K562 (cell line): ENCODE measurements around the gene PLXNB1. TPM values are rescaled to one million over a fixed set of nuclear protein-coding genes. Genes with fewer than 3 reads are reported as not detected.

Source experiments
- polyA plus RNA-seq, 8 experiments: library from polyadenylated mRNA; depleted of rRNA in 4 of 8; stranded (reverse) in 5 of 8; unstranded in 3 of 8; fragments of >200 nt; fragmentation: Nextera tagmentation in 2 of 8; fragmentation: Illumina TruSeq in 1 of 8; extraction: Ambion mirVana in 2 of 8; extraction: Trizol in 1 of 8; gene quantifications; 2 replicates each; pipeline versions ENCODE4 v1.2.1 to v1.2.3, GENCODE V29; 2011 to 2014; ENCODE audit warnings: inconsistent platforms in 1 of 8, missing spikeins in 1 of 8
- small RNA-seq: library from RNA; depleted of rRNA; stranded (forward); fragments of <200 nt; gene quantifications from one replicate; pipeline ENCODE3, GENCODE V24; 2014
- total RNA-seq, 7 experiments: library from RNA; depleted of rRNA in 6 of 7; stranded (reverse); fragments of >200 nt in 6 of 7; fragmentation: Illumina TruSeq in 2 of 7; extraction: Trizol in 2 of 7; gene quantifications; 2 replicates each; pipeline versions ENCODE4 v1.2.1 to v1.2.3, GENCODE V29; 2011 to 2021; ENCODE audit warnings: low replicate concordance in 1 of 7

PLXNB1 gene
- total and polyA plus RNA-seq, 9 of the 15 experiments (the other 6 are each of a cell fraction or from before 2014, with no cell fraction given) = 0.17 to 17.4 (median 6.0) TPM

Small RNA genes within 50 kb of the gene (small RNA-seq; reads per million reads assigned to genes)
- gene RN7SL321P = not detected

Other genes with a start within 250 kb of the PLXNB1 start
Only the 7 nearest of the 17 such genes appear.
- not detected in 2 replicates for gene SPINK8, start 96.4 kb downstream of the PLXNB1 start, total RNA-seq (2014; rRNA removed)
- not detected in 2 replicates for gene SPINK8, start 96.4 kb downstream of the PLXNB1 start, total RNA-seq (2014; rRNA removed; fragmentation: Illumina TruSeq; extraction: Trizol)
- gene SPINK8, start 96.4 kb downstream of the PLXNB1 start, total RNA-seq (2015; rRNA removed; fragmentation: Illumina TruSeq; extraction: Trizol) = not detected in 2 replicates
- gene SPINK8, start 96.4 kb downstream of the PLXNB1 start, total RNA-seq (2021) = not detected in 2 replicates
- gene SPINK8, start 96.4 kb downstream of the PLXNB1 start, polyA plus RNA-seq (2011; rRNA removed) = not detected in 2 replicates
- not detected in 2 replicates for gene SPINK8, start 96.4 kb downstream of the PLXNB1 start, polyA plus RNA-seq (2014; fragmentation: Illumina TruSeq; extraction: Trizol)
- not detected for gene SPINK8, start 96.4 kb downstream of the PLXNB1 start, polyA plus RNA-seq (2014; fragmentation: Nextera tagmentation; extraction: Ambion mirVana)
- gene SPINK8, start 96.4 kb downstream of the PLXNB1 start, polyA plus RNA-seq (2014; rRNA removed) = not detected in 2 replicates
- gene FBXW12, start 57.9 kb downstream of the PLXNB1 start, total RNA-seq (2014; rRNA removed) = not detected in 2 replicates
- gene FBXW12, start 57.9 kb downstream of the PLXNB1 start, total RNA-seq (2014; rRNA removed; fragmentation: Illumina TruSeq; extraction: Trizol) = not detected in 2 replicates
- 0.11 TPM in 1 of 2 replicates, not detected in the other for gene FBXW12, start 57.9 kb downstream of the PLXNB1 start, total RNA-seq (2015; rRNA removed; fragmentation: Illumina TruSeq; extraction: Trizol)
- not detected in 2 replicates for gene FBXW12, start 57.9 kb downstream of the PLXNB1 start, total RNA-seq (2021)
- gene FBXW12, start 57.9 kb downstream of the PLXNB1 start, polyA plus RNA-seq (2011; rRNA removed) = 0.06 and 0.24 TPM in 2 replicates
- not detected in 2 replicates for gene FBXW12, start 57.9 kb downstream of the PLXNB1 start, polyA plus RNA-seq (2014; fragmentation: Illumina TruSeq; extraction: Trizol)
- under 1 TPM; 0.04 to 0.07 TPM for gene FBXW12, start 57.9 kb downstream of the PLXNB1 start, polyA plus RNA-seq (2014; fragmentation: Nextera tagmentation; extraction: Ambion mirVana)
- gene FBXW12, start 57.9 kb downstream of the PLXNB1 start, polyA plus RNA-seq (2014; rRNA removed) = 0.30 TPM in 1 of 2 replicates, not detected in the other
- gene CCDC51, start 10.0 kb upstream of the PLXNB1 start, total RNA-seq (2014; rRNA removed) = 17.4 and 20.8 TPM in 2 replicates
- gene CCDC51, start 10.0 kb upstream of the PLXNB1 start, total RNA-seq (2014; rRNA removed; fragmentation: Illumina TruSeq; extraction: Trizol) = 10.2 and 14.0 TPM in 2 replicates
- gene CCDC51, start 10.0 kb upstream of the PLXNB1 start, total RNA-seq (2015; rRNA removed; fragmentation: Illumina TruSeq; extraction: Trizol) = 17.3 and 18.6 TPM in 2 replicates
- 12.8 and 15.7 TPM in 2 replicates for gene CCDC51, start 10.0 kb upstream of the PLXNB1 start, total RNA-seq (2021)
- 16.0 and 16.5 TPM in 2 replicates for gene CCDC51, start 10.0 kb upstream of the PLXNB1 start, polyA plus RNA-seq (2011; rRNA removed)
- 15.7 and 18.0 TPM in 2 replicates for gene CCDC51, start 10.0 kb upstream of the PLXNB1 start, polyA plus RNA-seq (2014; fragmentation: Illumina TruSeq; extraction: Trizol)
- gene CCDC51, start 10.0 kb upstream of the PLXNB1 start, polyA plus RNA-seq (2014; fragmentation: Nextera tagmentation; extraction: Ambion mirVana) = 1 to 10 TPM; 6.5 to 6.8 TPM
- 16.5 and 18.0 TPM in 2 replicates for gene CCDC51, start 10.0 kb upstream of the PLXNB1 start, polyA plus RNA-seq (2014; rRNA removed)
- gene TMA7, start 10.2 kb upstream of the PLXNB1 start, total RNA-seq (2014; rRNA removed) = 587 and 775 TPM in 2 replicates
- gene TMA7, start 10.2 kb upstream of the PLXNB1 start, total RNA-seq (2014; rRNA removed; fragmentation: Illumina TruSeq; extraction: Trizol) = 389 and 394 TPM in 2 replicates
- 476 and 486 TPM in 2 replicates for gene TMA7, start 10.2 kb upstream of the PLXNB1 start, total RNA-seq (2015; rRNA removed; fragmentation: Illumina TruSeq; extraction: Trizol)
- 201 and 209 TPM in 2 replicates for gene TMA7, start 10.2 kb upstream of the PLXNB1 start, total RNA-seq (2021)
- 160 and 232 TPM in 2 replicates for gene TMA7, start 10.2 kb upstream of the PLXNB1 start, polyA plus RNA-seq (2011; rRNA removed)
- 318 and 361 TPM in 2 replicates for gene TMA7, start 10.2 kb upstream of the PLXNB1 start, polyA plus RNA-seq (2014; fragmentation: Illumina TruSeq; extraction: Trizol)
- gene TMA7, start 10.2 kb upstream of the PLXNB1 start, polyA plus RNA-seq (2014; fragmentation: Nextera tagmentation; extraction: Ambion mirVana) = 100 to 1,000 TPM; 835 to 942 TPM
- 810 and 1,003 TPM in 2 replicates for gene TMA7, start 10.2 kb upstream of the PLXNB1 start, polyA plus RNA-seq (2014; rRNA removed)
- 10.4 and 14.1 TPM in 2 replicates for gene ATRIP, start 16.7 kb upstream of the PLXNB1 start, total RNA-seq (2014; rRNA removed)
- gene ATRIP, start 16.7 kb upstream of the PLXNB1 start, total RNA-seq (2014; rRNA removed; fragmentation: Illumina TruSeq; extraction: Trizol) = 15.7 and 19.6 TPM in 2 replicates
- gene ATRIP, start 16.7 kb upstream of the PLXNB1 start, total RNA-seq (2015; rRNA removed; fragmentation: Illumina TruSeq; extraction: Trizol) = 15.3 and 17.4 TPM in 2 replicates
- 13.9 and 14.1 TPM in 2 replicates for gene ATRIP, start 16.7 kb upstream of the PLXNB1 start, total RNA-seq (2021)
- 10.1 and 10.5 TPM in 2 replicates for gene ATRIP, start 16.7 kb upstream of the PLXNB1 start, polyA plus RNA-seq (2011; rRNA removed)
- 15.2 and 15.6 TPM in 2 replicates for gene ATRIP, start 16.7 kb upstream of the PLXNB1 start, polyA plus RNA-seq (2014; fragmentation: Illumina TruSeq; extraction: Trizol)
- 1 to 10 TPM; 1.7 to 2.3 TPM for gene ATRIP, start 16.7 kb upstream of the PLXNB1 start, polyA plus RNA-seq (2014; fragmentation: Nextera tagmentation; extraction: Ambion mirVana)
- gene ATRIP, start 16.7 kb upstream of the PLXNB1 start, polyA plus RNA-seq (2014; rRNA removed) = 9.2 and 10.0 TPM in 2 replicates
- gene SHISA5, start 74.1 kb upstream of the PLXNB1 start, total RNA-seq (2014; rRNA removed) = 58.8 and 85.0 TPM in 2 replicates
- 29.4 and 33.9 TPM in 2 replicates for gene SHISA5, start 74.1 kb upstream of the PLXNB1 start, total RNA-seq (2014; rRNA removed; fragmentation: Illumina TruSeq; extraction: Trizol)
- 49.8 and 50.3 TPM in 2 replicates for gene SHISA5, start 74.1 kb upstream of the PLXNB1 start, total RNA-seq (2015; rRNA removed; fragmentation: Illumina TruSeq; extraction: Trizol)
- 85.8 and 88.2 TPM in 2 replicates for gene SHISA5, start 74.1 kb upstream of the PLXNB1 start, total RNA-seq (2021)
- gene SHISA5, start 74.1 kb upstream of the PLXNB1 start, polyA plus RNA-seq (2011; rRNA removed) = 56.1 and 69.6 TPM in 2 replicates
- gene SHISA5, start 74.1 kb upstream of the PLXNB1 start, polyA plus RNA-seq (2014; fragmentation: Illumina TruSeq; extraction: Trizol) = 62.2 and 92.3 TPM in 2 replicates
- gene SHISA5, start 74.1 kb upstream of the PLXNB1 start, polyA plus RNA-seq (2014; fragmentation: Nextera tagmentation; extraction: Ambion mirVana) = 10 to 100 TPM in 1 of 2 experiments, 1 to 10 TPM in 1; 8.4 to 11.4 TPM
- gene SHISA5, start 74.1 kb upstream of the PLXNB1 start, polyA plus RNA-seq (2014; rRNA removed) = 56.5 and 68.2 TPM in 2 replicates
- gene PFKFB4, start 126.7 kb upstream of the PLXNB1 start, total RNA-seq (2014; rRNA removed) = 15.3 and 16.6 TPM in 2 replicates
- 9.6 and 11.3 TPM in 2 replicates for gene PFKFB4, start 126.7 kb upstream of the PLXNB1 start, total RNA-seq (2014; rRNA removed; fragmentation: Illumina TruSeq; extraction: Trizol)
- gene PFKFB4, start 126.7 kb upstream of the PLXNB1 start, total RNA-seq (2015; rRNA removed; fragmentation: Illumina TruSeq; extraction: Trizol) = 12.9 and 14.7 TPM in 2 replicates
- gene PFKFB4, start 126.7 kb upstream of the PLXNB1 start, total RNA-seq (2021) = 13.5 and 15.8 TPM in 2 replicates
- gene PFKFB4, start 126.7 kb upstream of the PLXNB1 start, polyA plus RNA-seq (2011; rRNA removed) = 56.3 and 71.4 TPM in 2 replicates
- 13.8 and 14.5 TPM in 2 replicates for gene PFKFB4, start 126.7 kb upstream of the PLXNB1 start, polyA plus RNA-seq (2014; fragmentation: Illumina TruSeq; extraction: Trizol)
- gene PFKFB4, start 126.7 kb upstream of the PLXNB1 start, polyA plus RNA-seq (2014; fragmentation: Nextera tagmentation; extraction: Ambion mirVana) = 1 to 10 TPM in 1 of 2 experiments, under 1 TPM in 1; 0.92 to 1.6 TPM
- gene PFKFB4, start 126.7 kb upstream of the PLXNB1 start, polyA plus RNA-seq (2014; rRNA removed) = 13.2 and 14.0 TPM in 2 replicates